A549 treated with AZD9567 at 1 μM for 4 hours (cell line): ENCODE data around the gene FABP7. TPM values are rescaled to one million over a fixed set of nuclear protein-coding genes. Genes with fewer than 3 reads are reported as not detected.

Experiments
- total RNA-seq: library from RNA; stranded (reverse); fragments of 200-300 nt; extraction: Qiagen RNA extraction; gene quantifications from 5 replicates; pipeline ENCODE4 v1.2.3, GENCODE V29; 2022; ENCODE audit not compliant: insufficient read depth

FABP7 gene
- total RNA-seq: not detected in 5 replicates

DNA sequence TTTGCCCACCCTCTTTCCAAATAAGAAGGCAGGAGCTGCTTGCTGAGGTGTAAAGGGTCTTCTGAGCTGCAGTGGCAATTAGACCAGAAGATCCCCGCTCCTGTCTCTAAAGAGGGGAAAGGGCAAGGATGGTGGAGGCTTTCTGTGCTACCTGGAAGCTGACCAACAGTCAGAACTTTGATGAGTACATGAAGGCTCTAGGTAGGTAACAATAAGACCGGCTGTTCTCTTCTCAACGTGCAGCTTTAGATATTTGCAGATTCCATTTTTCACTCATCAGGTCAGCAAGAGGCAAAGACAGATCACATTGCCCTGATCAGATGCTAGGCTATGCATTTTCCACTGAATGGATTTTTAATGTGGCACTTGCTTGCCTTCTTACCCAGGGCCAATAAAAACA is at the start of gene FABP7:
FABP7 (plus strand) TSS at position 50 of the 400 bp plus-strand sequence; CDS start at position 129, 79 bp downstream.

DNA sequence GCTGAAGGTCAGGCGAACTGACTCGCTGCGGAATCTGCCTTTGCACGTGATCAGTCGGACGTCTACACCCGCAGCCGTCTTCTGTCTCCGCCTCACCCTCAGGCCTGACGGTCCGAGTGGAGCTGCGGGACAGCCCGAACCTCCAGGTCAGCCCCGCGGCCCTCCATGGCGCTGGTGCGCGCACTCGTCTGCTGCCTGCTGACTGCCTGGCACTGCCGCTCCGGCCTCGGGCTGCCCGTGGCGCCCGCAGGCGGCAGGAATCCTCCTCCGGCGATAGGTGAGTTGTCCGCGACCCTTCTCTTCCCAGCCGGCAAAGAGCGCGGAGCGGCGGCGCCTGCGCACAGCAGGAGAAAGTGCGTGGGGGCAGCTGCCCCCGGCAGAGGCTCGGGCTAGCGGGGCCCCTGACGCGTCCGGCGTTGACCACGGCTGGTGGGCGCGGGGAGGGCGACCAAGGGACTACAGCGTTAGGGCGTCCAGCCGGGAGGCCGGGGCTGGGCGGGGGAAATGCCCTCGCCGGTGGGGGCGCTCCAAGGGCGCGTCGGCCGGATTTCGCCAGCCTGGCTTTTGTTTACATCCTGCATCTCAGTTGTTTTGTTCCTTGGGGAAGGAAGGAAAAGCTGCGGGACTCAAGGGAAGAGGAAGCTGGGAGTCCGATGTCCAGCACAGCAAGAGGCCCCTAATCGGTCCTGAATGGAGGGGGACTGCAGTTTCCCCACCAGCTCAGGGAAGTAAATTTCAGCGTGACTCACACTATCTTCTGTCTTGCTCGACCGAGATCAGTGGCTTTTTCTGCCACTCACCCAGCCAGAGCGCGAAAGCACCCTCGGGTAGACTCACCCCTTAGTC is 9.9 kb downstream of the FABP7 start, which contains the start of gene SMPDL3A:
SMPDL3A (plus strand) TSS at position 77 of the 846 bp plus-strand sequence; CDS start at position 166, 89 bp downstream.

Other genes with a start within 250 kb of the FABP7 start
- 0.51 to 2.5 TPM (median 0.71 TPM) in 5 replicates for gene PKIB, start 169.3 kb upstream of the FABP7 start, total RNA-seq
- gene SMPDL3A, start 9.5 kb downstream of the FABP7 start, total RNA-seq: 2.7 to 5.5 TPM (median 3.0 TPM) in 5 replicates
- gene CLVS2, start 216.5 kb downstream of the FABP7 start, total RNA-seq: 0.10 to 0.19 TPM (median 0.16 TPM) in 4 of 5 replicates, not detected in the other